H1 (cell line): ENCODE results near the gene SLC25A36.

Source experiments
- BACH1 ChIP-seq: IDR thresholded peaks from 2 replicates; pipeline ENCODE4 v1.6.1; 2012; ENCODE audit warnings: low read length, improper control_type of control experiment
- CEBPB ChIP-seq: IDR thresholded peaks from 2 replicates; pipeline ENCODE4 v1.6.1; 2012; ENCODE audit warnings: low read depth, low read length
- HDAC2 ChIP-seq, 2 experiments: fragments of 300-600 bp in 1 of 2; sonication (generic) in 1 of 2; IDR thresholded peaks; 2 replicates each; pipeline ENCODE4 v1.6.1; 2011 to 2012; ENCODE audit warnings: low read depth in 2 of 2, low read length in 2 of 2, mild to moderate bottlenecking in 2 of 2, moderate library complexity in 2 of 2, borderline replicate concordance in 1 of 2, inconsistent platforms in 1 of 2
- JUND ChIP-seq: IDR thresholded peaks from 2 replicates; pipeline ENCODE4 v1.6.1; 2011; ENCODE audit warnings: mild to moderate bottlenecking, improper control_type of control experiment, low read length
- KDM5A ChIP-seq: fragments of 200-600 bp; IDR thresholded peaks from 2 replicates; pipeline ENCODE4 v1.7.1; 2012; ENCODE audit warnings: mild to moderate bottlenecking, low read length, inconsistent platforms, mixed read lengths
- POLR2A ChIP-seq, 2 experiments: IDR thresholded peaks; 1 replicate in 1 of 2; 2 replicates in 1 of 2; pipeline ENCODE4 v1.6.1; 2011; ENCODE audit warnings: low read depth in 2 of 2, low read length in 2 of 2, mild to moderate bottlenecking in 2 of 2; ENCODE audit errors: control extremely low read depth in 1 of 2
- POLR2AphosphoS5 ChIP-seq: IDR thresholded peaks from 2 replicates; pipeline ENCODE4 v1.6.1; 2011; ENCODE audit warnings: low read depth, low read length
- TAF1 ChIP-seq: IDR thresholded peaks from 2 replicates; pipeline ENCODE4 v1.6.1; 2011; ENCODE audit warnings: mild to moderate bottlenecking, low read depth, low read length
- TAF7 ChIP-seq: optimal IDR thresholded peaks from 2 replicates; pipeline ENCODE3; 2011; ENCODE audit warnings: low read depth, mild to moderate bottlenecking, inconsistent platforms, low read length, moderate library complexity, borderline replicate concordance
- TEAD4 ChIP-seq: IDR thresholded peaks from 2 replicates; pipeline ENCODE4 v1.6.1; 2012; ENCODE audit warnings: low read depth, low read length, inconsistent platforms, mixed read lengths
- YY1 ChIP-seq: IDR thresholded peaks from 2 replicates; pipeline ENCODE4 v1.6.1; 2011; ENCODE audit warnings: low read depth, mild to moderate bottlenecking, low read length
- ZNF274 ChIP-seq: IDR thresholded peaks from 2 replicates; pipeline ENCODE4 v1.7.0; 2012; ENCODE audit warnings: low read length, borderline replicate concordance; ENCODE audit errors: extremely low read depth
- TF ChIP-seq, protein P1 (sequence below), 3 experiments: IDR thresholded peaks; 1 replicate in 2 of 3; 2 replicates in 1 of 3; pipeline versions ENCODE4 v1.5.1 to v1.6.1; 2011; ENCODE audit warnings: low read length in 3 of 3, mild to moderate bottlenecking in 3 of 3, inconsistent platforms in 2 of 3, low read depth in 1 of 3, moderate library complexity in 1 of 3; ENCODE audit not compliant: insufficient read depth in 1 of 3; ENCODE audit errors: control extremely low read depth in 1 of 3
- TF ChIP-seq, protein P2 (sequence below): IDR thresholded peaks from 2 replicates; pipeline ENCODE4 v1.6.1; 2011; ENCODE audit warnings: low read depth, mild to moderate bottlenecking, low read length; ENCODE audit not compliant: insufficient read depth

DNA sequence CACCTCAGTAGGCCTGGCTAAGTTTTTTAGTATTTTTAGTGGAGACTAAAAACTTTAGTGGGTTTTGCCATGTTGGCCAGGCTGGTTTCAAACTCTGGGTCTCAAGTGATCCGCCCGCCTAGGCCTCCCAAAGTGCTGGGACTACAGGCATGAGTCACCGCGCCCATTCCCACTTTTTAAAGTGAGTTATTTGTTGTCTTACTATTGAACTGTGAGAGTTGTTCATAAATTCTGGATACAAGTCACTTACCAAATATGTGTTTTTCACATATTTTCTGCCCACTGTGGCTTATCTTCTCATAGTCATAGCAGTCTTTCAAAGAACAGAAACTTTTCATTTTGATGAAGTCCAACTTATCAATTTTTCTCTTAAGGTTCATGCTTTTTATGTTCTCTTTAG lies 79.6 kb downstream of the SLC25A36 start:
- TF ChIP-seq, protein P1, sequence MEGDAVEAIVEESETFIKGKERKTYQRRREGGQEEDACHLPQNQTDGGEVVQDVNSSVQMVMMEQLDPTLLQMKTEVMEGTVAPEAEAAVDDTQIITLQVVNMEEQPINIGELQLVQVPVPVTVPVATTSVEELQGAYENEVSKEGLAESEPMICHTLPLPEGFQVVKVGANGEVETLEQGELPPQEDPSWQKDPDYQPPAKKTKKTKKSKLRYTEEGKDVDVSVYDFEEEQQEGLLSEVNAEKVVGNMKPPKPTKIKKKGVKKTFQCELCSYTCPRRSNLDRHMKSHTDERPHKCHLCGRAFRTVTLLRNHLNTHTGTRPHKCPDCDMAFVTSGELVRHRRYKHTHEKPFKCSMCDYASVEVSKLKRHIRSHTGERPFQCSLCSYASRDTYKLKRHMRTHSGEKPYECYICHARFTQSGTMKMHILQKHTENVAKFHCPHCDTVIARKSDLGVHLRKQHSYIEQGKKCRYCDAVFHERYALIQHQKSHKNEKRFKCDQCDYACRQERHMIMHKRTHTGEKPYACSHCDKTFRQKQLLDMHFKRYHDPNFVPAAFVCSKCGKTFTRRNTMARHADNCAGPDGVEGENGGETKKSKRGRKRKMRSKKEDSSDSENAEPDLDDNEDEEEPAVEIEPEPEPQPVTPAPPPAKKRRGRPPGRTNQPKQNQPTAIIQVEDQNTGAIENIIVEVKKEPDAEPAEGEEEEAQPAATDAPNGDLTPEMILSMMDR (IDR thresholded peaks at IDR 0.05; ENCODE audit: control extremely low read depth in 1 of 3, insufficient read depth in 1 of 3, low read depth in 1 of 3, low read length in 3 of 3): no peak
- no peak for TF ChIP-seq BACH1
- no peak for TF ChIP-seq POLR2A (IDR thresholded peaks at IDR 0.05; ENCODE audit: control extremely low read depth in 1 of 2, low read depth in 2 of 2, low read length in 2 of 2)
- no peak for TF ChIP-seq CEBPB
- no peak for TF ChIP-seq KDM5A
- no peak for TF ChIP-seq TEAD4
- TF ChIP-seq ZNF274: no peak
- no peak for TF ChIP-seq YY1
- no peak for TF ChIP-seq TAF7
- no peak for TF ChIP-seq HDAC2 (IDR thresholded peaks at IDR 0.05; ENCODE audit: borderline replicate concordance in 1 of 2, low read depth in 2 of 2, low read length in 2 of 2)
- TF ChIP-seq, protein P2, sequence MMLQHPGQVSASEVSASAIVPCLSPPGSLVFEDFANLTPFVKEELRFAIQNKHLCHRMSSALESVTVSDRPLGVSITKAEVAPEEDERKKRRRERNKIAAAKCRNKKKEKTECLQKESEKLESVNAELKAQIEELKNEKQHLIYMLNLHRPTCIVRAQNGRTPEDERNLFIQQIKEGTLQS: no peak
- TF ChIP-seq JUND: no peak
- TF ChIP-seq TAF1: no peak
- no peak for TF ChIP-seq POLR2AphosphoS5
